NCI-H1930 (cell line): Measurements from ENCODE around the gene RGS6.

Source experiments
- DNase-seq, 2 experiments: peaks; one replicate each; lab custom pipeline; 2025; lab: John Stamatoyannopoulos, UW

Gene RGS6

DNA sequence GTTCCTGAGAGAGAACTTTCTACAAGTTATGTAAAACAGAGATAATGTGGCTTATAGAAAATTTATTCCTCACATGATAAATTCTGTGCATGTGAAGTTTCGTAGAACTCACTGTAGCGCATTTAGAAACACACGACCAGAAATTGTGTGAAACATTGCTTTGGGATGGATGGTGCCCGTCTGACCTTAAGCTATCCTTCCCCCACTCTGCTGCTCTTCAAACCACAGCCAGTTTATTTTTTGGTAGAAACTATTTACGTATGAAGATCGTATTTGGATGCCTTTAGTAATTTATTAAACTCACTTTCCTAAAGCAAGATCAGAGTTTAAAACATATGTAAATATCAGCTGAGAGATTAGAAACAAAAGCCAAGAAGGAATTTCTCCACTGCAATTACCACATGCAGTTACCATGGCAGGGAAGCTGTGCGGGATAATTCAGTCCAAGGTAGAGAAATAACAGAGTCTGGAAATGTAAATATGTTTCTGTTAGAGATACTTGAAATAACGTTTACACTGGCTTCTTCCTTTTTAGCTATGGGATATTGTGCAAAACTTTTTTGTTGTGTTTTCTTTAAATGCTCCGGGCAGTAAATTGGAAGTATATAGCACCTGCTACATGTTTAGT is 382.7 kb downstream of the RGS6 start:
- no peak for DNase-seq

DNA sequence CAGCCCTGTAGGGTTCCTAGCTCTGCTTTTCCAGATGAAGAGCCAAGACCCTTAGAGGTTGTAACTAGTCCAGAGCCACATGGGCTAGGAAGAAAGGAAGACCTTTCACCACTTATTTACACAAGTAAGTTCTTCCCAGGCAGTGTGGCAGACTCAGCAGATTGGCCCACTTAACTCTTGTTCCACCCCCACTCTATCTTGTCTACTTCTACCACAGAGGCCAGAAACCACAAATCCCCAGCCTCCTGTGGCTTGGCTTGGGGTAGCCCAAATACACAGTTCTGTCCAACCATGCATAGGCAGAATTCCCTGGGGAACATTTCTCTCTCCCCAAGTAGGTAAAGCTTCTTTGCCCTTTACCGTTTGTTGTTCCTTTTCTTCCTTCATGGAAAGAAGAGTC is 383.5 kb downstream of the RGS6 start:
- DNase-seq = no peak

DNA sequence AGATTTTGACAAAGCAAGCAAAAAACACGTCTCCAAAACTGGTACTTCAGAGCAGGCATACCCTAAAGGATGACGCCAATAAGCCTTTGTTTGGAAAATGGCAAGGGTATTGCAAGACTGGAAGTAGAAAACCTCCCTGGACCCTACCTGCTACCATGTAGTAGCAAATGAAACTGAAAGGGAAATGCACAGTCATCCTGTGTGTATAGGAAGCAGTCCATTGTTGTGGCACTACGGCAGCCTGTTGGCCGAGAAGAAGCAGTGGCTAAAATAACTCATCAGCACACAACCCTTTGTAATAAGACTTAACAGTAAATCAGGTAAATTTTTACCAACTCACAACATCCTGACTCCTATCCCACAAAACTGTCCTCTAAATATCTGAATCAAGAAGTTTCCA is 386.4 kb downstream of the RGS6 start:
- no peak for DNase-seq

DNA sequence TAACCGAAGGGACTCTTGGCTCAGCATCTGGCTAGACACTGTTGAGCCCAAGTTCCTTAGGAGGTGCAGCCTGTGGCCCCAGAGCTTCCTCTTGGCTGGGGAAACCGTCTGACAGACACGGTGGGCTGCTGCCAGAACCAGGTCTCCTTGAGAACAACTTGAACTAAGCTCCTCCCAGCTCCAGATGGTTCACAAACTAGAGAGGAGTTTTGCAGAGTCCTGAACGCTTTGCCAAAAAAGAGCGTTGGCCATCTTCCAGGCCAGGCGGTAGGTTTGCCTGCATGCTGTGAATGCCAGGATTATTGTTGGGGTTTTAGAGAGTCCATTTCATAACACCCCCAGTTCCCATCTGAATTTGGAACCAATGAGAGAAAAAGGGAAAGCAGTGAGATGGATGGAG is 399.8 kb downstream of the RGS6 start:
- no peak for DNase-seq

DNA sequence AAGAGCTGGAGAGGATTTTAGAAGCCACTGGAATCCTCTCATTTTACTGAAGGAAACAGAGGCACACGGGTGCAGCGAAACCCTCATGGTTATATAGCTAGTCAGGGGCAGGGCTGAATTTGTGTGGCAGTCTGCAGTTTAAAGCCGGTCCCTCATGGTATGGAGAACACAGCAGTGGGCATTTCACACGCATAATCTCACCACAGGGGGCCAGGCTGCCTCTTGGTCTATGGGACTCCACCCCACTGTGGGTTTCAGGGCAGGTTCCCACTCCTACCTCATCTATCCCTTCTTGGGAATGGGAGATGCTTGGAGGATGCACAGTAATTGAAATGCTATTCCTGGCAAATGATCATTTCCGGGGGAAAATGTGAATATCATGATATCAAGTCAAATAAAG is 400.6 kb downstream of the RGS6 start:
- DNase-seq = no peak

DNA sequence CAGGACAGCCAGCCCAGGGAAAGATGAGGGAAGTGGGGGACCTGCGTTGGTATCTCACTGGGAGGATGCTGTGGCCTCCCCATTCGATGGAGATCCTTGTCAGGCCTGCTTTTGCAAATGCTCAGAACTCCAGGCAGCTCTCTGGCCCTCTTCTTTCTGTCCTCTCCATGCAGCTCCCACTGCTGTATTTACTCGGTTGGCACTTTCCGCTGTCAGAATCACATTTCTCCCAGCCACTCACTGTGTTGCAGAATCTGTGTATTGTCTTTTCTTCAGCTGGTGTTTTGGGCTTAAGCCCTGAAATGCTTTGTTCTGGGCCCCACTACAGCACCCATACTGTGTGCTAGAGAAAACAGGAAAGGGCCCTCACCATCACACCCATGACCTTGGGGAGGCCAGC is 401.1 kb downstream of the RGS6 start:
- no peak for DNase-seq

DNA sequence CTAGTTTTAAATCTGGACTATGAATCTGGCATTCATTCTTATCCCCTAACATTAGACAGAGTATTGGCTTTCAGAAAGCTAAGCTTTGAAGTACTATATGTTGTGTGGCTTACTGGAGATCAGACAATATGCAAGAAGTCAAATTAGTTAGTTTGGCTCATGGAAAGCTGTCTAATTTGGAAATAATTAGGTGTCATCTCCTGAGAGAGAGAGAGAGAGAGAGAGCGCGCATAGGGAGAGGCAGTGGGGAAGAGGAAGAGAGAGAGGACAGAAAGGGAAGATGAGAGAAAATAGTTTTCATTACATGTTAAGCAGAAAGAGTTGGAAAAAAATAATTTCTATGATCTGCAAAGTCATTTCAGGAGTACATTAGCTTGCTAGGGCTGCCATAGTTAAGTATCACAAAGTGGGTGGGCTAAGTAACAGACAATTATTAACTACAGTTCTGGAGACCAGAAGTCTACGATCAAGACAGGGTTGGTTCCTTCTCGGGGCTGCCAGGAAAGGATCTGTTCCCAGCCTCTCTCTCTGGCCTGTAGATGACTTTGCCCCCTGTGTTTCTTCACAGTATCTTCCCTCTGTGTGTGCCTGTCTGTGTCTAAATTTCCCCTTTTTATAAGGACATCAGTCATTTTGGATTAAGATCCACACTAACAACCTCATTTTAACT is 404.2 kb downstream of the RGS6 start:
- no peak for DNase-seq

DNA sequence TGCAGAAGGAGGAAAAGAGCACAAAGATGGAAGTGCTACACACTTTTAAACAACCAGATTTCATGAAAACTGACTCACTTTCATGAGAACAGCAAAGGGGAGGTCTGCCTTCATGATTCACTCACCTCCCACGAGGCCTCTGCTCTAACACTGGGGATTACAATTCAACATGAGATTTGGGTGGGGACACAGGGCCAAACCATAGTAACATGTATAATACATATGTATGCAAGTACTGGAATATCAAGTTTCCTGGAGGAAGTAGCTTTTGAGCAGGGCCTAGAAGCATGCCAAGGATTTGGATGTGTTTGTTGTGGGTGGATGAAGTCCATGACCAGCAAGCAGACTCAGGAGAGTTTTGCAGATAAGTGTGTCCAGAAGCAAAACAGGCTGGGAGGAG is 409.0 kb downstream of the RGS6 start:
- DNase-seq = no peak

DNA sequence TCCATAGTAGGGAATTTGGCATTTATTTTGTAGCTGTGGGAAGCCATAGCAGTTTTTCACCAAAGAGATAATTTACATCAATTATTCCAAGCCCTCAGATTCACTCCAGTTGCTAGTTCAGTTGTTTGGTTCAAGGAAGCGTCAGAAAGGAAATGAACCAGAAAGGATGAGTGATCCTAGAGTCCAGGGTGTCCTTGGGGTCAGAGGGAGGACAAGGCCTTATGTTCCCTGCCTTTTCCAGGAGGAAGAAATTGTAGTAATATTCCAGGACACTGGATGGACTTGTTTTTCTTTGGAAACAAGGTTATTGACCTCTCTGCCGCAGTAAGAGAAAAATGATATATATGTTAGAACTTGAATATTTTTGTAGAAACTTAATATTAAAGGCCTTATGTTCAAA is 409.5 kb downstream of the RGS6 start:
- no peak for DNase-seq

DNA sequence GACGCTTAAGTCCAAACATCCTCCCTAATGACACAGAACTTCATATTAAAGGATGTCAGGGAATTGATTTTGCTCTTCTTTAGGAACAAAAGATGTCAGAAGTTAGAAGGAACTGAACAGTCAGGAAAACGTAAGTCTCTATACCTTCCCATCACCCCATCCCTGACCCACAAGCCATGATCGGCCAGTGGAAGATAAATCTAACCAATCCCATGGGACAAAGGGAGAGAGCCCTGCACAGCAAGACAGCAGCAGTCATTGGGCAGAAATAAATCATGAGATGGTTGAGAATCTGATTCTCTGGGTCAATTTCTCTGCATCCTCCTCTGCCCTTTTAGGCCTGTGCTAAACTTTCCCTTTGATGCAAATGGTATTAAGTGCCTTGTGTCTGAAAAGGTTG is 414.9 kb downstream of the RGS6 start:
- no peak for DNase-seq

DNA sequence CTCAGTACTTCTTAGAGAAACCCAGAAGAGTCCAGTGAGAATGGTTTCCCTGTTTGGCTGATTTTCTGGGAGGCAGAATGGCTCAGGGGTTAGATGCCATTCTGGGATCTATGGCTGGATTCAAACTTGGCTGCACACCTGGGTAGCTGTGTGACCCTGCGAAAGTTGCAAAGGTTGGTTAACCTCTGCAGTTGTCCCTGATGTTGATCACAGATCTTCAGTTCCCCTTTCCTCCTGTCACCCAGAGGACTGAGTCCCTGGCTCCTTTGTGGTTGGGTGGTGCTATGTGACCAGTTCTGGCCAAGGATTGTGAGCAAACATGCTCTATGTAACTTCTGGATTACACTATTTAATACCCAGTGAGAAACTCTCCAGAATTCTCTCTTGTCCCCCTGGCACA is 418.0 kb downstream of the RGS6 start:
- DNase-seq = no peak

DNA sequence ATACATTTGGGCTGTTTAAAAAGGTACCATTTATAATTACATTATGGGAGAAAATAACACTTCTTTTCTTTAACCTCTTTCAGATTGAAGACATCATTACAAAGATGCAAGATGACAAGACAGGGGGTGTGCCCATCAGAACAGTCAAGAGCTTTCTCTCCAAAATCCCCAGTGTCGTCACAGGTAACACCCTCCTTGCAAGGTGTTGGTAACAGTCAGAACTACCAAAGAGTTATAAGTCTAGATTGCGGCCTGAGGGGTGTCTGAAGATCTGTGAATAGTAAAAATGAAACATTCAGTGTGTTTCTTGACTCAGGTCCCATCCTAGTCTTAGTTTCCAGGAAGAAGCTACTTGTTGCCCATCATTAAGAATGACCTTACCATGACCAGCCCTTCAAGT is 419.8 kb downstream of the RGS6 start:
- DNase-seq = no peak

DNA sequence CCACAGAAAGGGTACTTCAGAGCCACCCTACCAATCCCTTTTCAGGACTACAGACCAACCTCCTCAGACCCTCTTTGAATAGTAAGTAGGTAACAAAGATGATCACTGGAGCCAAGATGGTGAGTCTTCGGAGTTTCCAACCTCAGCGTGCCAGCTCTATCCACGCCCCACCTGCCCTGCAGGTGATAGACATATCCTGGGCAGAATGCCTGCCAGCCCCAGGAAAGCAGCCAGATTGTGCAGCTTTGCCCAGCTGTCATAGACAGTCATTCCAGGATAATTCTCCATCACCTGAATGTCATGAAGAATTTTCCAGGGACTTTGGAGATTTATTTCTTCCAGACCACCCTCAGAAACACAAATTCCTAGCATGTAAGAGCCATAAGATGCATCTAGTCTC is 434.4 kb downstream of the RGS6 start:
- DNase-seq = no peak

DNA sequence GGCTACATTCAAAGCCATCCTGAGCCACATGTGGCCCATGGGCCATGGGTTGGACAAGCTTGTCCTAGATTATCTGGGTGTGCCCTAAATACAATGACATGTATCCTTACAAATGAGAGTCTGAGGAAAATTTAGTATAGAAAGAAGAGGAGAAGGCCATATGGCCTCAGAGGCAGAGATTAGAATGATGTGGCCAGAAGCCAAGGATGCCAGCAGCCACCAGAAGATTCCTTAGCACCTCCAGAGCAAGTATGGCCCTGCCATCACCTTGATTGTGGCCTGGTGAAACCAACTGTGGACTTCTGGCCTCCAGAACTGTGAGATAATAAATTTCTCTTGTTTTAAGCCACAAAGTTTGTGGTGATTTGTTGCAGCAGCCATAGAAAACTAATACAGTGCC is 436.9 kb downstream of the RGS6 start:
- DNase-seq = no peak

DNA sequence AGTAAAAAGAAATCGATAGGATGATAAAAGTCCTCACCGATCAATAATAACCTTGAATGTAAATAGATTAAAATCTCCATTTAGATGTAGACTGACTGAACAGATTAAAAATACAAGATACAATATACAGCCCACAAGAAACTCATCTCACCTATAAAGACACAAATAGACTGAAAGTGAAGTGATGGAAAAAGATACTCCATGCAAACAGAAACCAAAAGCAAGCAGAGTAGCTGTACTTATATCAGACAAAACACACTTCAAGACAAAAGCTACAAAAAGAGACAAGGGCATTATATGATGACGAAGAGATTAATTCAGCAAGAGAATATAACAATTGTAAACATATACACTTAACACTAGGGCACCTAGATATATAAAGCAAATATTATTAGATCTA is 444.8 kb downstream of the RGS6 start:
- no peak for DNase-seq

DNA sequence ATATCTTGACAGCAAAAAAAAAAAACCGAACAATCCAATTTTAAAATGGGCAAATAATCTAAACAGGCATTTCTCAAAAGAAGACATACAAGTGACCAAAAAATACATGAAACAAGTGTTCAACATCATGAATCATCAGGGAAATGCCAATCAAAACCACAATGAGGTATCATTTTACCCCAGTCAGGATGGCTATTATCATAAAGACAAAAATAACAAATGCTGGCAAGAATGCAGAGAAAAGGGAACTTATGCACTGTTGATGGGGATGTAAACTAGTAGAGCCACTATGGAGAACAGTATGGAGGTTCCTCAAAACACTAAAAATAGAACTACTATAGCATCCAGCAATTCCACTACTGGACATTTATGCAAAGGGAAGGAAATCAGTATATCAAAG is 448.2 kb downstream of the RGS6 start:
- DNase-seq = no peak

DNA sequence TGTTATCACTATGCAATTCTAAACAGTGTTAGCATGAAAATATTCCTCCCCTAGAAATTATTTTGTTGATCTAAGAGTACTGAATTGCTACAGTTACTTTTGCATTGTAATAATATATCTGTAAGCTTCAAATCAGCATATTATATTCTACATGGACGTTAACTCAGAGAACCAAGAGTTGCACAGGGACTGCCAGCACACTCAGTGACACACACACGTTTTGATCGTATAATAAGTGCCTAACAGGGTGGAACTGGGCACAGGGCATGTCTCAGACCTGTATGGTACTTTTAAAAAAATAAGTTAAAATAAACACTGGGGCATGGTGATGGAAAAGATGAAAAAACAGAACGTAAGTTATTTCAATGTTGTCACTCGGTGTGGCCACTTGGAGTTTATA is 451.6 kb downstream of the RGS6 start:
- DNase-seq = no peak

DNA sequence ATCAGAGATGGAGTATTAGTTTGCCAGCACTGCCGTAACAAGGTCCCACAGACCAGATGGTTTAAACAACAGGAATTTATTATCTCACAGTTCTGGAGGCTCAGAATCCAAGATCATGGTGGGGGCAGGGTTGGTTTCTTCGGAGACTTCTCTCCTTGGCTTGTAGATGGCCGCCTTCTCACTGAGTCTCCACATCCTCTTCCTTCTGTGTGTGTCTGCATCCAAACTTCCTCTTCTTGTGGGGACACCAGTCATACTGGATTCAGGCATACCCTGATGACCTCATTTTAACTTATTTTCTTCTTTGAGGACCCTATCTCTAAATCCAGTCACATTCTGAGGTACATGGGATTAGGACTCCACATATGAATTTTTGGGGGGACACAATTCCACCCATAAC is 455.5 kb downstream of the RGS6 start:
- no peak for DNase-seq

DNA sequence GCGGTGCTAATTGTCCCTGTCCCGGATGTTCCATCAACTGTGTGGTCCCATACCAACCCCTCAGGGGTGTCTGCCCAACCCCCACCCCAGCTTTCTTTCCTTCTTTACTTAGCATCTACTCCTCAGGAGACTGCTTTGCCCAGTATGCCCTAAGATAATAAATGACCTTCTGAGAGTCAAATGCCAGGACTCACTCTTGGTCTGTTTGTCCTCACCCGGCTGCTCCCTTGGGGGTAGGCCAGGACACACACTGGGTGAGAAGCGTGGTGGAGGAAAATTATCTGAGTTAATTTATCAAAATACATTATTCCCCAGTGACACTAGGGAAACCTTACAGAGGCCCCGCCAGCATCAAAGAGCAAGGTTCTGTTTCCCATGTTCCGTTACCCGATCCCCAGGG is 457.0 kb downstream of the RGS6 start:
- no peak for DNase-seq

DNA sequence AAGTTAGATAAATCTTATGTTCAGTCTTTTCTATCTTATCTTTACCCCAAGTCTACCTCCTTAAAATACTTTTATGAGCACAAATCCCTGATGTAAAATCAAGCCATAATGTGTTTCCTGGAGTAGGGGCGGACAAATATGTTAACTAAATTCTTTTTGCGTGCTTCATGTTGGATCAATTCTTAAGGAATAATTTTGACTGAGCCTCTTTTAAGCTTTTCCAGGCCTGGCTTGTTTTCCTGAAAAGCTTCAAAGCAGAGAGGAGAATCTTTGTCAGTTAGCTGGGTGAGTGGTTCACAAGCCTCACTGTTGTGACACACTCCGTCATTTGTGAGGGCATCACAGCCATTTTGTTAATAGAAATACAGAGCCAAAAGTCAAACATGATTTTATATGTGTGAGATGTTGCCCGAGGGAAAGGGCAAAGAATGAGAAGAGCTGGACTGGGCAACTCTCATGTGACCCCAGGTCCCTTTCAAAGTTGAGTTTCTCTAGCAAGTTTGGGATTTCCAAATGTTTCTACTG is 468.9 kb downstream of the RGS6 start:
- DNase-seq = no peak

DNA sequence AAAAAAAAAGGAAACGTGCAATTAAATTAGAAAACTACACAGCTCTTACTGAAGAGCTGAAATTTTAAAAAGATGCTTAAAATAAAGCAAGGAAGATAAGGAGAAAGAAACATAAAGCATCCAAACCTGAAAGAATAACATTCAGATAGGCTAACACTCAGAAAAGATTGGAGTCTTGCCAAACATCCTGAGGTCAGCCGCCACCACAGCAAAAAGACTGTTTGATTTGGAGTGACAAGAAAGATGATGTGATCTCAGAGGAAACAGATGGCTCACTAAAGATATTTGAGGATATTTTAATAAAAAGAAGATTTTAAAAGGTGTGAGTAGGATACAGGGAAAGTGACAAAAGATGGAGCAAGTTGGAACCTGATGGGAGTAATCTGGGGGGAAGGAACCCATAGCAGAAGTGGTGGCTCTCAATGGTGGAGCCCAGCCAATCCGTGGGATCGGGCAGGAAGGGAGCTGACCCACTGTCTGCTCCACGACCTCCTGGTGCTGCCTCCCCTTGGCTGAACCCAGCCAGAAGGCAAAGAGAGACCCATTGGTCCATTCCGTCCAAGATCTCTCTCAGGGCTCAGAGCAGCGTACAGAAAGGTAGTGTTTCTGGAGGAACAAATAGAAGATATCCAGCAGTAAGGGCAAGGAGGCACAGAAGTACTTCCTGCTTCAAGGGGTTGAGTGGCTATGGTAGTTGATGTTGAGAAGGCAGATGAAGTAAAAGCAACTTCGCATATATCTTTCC is 469.6 kb downstream of the RGS6 start:
- DNase-seq = no peak

DNA sequence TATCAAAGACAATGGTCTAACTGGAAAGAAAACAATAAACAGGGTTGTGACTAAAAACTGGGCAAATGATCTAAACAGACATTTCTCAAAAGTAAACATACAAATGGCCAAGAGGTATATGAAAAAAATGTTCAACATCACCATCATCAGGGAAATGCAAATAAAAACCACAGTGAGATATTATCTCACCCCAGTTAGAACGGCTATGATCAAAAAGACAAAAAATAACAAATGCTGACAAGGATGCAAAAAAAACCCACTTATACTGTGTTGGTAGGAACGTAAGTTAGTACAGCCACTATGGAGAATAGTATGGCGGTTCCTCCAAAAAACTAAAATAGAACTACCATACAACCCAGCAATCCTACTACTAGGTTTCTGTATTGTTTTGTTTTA is 470.1 kb downstream of the RGS6 start:
- no peak for DNase-seq

DNA sequence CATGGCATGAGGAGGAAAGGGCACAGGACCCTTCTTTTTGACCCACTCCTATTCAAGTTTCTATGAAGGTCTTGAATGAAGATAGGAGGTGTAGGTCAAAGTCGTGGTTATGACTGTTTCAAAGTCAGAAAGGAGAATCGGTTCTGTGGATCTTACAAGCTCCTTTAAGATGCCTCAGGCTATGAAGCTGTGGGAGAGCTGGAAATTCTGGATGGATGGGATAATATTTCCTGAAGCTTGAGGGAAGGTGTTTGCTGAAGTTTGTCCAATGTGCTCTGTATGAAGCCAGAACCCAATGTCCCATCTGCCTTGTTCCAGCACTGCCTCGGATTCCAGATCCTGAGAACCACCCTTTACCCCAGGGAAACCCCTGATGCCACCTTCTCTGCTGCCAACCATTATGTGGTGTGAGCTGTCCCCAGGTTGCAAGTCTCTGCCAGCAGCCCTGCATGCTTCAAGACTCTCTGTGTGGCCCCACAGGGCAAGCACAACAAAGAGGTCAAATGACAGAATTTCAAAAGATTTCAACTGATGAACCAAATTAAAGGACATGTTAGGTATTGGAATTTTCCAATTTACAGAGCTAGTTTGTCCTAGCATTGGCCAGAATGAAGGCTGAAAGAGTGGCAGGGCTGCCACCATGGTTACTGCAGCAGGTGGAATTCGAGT is 472.0 kb downstream of the RGS6 start:
- DNase-seq = no peak
